GM18867 (cell line): Measurements from ENCODE around the gene FAM171A1.
"Not testable (repeated sequence)": the region's sequence is repeated elsewhere in the genome, so short reads cannot be mapped to it uniquely, and the experiment has no call there.

ENCODE experiments used
- ATAC-seq: cut with Tn5 transposase; IDR thresholded peaks from one replicate; pipeline ENCODE4 v1.9.1; 2021; ENCODE audit warnings: mild to moderate bottlenecking, moderate library complexity; ENCODE audit not compliant: unreplicated experiment

FAM171A1 gene

GRCh38 chr10:15320522-15321203, 50.4 kb downstream of the FAM171A1 start:
- no peak for ATAC-seq

- no peak for ATAC-seq
These were observed 51.0 kb downstream of the FAM171A1 start for GRCh38 chr10:15320118-15320517.

- no peak for ATAC-seq
These were observed 54.1 kb downstream of the FAM171A1 start for GRCh38 chr10:15316871-15317464.

GRCh38 chr10:15316145-15316544, 54.9 kb downstream of the FAM171A1 start:
- no peak for ATAC-seq

- no peak for ATAC-seq
These were observed 55.8 kb downstream of the FAM171A1 start for GRCh38 chr10:15315286-15315685.

DNA sequence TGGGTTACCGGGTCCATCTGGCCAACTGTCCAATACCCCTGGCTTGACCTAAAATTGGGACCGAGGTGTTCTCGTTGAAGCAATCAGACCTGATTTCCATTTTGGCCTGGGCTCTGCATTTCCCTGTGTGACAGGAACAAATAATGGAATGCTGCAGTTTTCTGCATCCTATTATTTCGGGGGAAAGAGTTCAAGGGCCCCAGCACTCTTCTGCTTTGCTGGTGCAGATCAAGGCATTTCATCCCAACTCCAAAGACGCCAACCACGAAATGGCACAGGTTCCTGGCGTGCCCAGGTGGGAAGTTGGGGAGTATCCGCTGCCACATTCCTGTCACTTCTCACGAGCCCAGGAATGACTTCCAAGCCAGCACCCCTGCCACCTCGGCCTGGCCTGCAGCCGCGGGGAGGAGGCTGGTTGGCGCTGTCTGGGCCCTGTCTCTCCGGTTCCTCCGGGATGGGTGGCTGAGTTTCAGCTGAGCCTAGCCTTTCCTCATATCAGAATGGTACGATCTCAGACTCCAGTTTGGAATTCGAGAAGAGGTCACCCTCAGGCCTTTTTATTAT, 56.5 kb downstream of the FAM171A1 start:
- ATAC-seq = no peak

DNA sequence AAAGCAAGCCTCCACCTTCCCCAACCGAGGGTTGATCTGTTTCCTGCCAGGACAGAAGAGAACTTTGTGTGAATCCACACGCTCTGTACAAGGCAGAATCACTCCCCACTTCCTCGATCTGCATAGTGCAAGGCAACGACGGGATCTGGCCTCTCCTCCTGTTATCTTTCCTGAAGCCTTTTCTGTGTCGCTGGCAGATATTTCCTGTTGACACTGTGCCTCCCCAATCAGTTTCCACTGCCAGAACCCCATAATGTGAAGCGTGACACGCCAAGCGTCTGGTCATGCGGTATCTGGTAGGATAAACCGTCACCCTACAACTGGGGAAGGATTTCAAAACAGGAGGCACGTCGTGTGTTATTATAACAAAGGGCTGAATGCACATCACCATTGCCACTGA, 57.2 kb downstream of the FAM171A1 start:
- no peak for ATAC-seq

DNA sequence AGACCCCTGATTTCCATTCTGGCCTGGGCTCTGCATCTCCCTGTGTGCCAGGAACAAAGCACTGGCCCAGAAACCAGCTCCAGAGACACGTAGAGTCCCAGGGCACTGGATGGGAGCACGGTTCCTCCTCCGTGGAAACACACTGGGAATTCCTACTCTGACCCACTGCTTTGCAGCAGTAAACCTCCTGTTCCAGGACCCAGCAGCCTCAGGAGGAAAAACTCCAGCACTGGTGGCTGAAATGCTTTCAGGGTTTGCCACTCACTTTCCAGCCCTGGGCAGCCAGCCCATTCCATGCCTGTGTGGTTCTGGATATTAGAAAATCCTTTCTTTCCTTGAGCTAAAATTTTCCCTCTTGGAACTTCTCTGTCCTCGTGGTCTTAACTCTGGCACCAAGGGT, 58.0 kb downstream of the FAM171A1 start:
- no peak for ATAC-seq

DNA sequence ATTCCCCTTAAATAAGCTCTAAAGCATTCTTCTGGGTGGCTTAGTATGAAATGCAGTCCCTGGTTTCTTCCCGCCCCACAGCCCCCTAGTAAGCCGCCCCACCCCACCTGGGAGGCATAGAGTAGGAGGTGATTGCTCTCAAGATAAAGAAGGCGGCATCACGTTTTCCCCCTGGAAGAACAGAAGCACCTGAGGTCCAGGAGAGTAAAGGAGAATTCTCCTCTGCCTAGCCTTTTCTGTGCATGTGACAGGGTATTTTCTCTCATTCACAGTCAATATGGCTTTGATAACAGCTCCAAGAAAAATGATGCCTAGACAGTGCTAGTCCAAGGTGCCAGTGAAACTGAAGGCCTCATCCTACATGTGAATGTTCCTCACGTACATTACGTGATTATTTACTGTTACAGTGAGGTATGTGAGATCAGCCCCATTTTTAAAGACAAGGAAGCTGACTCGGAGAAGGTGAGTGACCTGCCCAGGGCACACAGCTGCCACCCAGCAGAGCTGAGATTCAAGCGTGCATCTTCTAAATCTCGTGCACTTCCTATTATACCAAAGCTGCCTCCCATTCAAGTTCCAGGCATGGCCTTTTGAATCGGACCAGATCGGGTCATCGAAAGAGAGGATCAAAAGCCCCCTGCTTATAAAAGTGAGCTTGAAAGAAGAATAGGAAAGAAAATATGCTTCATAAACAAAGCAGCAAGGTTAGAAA, 59.4 kb downstream of the FAM171A1 start:
- no peak for ATAC-seq

GRCh38 chr10:15310776-15311568, 60.1 kb downstream of the FAM171A1 start:
- no peak for ATAC-seq

GRCh38 chr10:15309221-15309620, 61.9 kb downstream of the FAM171A1 start:
- ATAC-seq = no peak

GRCh38 chr10:15306735-15307280, 64.3 kb downstream of the FAM171A1 start:
- no peak for ATAC-seq

DNA sequence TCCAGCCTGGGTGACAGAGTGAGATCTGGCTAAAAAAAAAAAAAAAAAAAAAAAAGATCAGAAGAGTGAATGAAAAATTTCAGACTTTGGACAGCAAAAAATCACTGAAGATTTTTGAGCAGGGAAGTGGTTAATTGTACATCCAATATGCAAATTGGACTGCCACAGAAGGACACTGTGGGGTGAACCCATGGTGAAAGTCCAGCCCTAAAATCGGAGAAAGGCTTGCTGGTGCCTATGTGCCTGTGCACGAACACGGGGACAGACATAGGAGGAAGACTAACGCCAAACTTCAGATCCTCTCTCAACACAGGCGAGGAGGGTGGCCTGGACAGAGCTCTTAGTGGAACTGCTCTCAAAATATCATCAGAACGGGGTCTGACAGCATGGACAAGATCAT, 65.5 kb downstream of the FAM171A1 start:
- ATAC-seq = no peak

DNA sequence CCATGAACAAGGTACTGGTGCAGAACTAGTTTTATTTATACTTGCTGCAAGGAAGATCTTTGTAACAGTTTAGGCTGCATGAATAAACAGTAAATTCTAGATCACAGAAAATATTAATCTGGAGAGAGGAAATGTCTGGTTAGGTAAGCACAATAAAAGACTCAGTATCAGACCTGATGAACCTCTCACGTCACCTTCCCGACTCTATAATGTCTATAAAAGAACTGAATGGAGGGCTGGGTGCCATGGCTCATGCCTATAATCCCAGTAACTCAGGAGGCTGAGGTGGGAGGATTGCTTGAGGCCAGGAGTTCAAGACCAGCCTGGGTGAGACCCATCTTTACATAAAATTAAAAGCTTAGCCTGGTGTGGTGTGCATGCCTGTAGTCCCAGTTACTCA, 65.9 kb downstream of the FAM171A1 start:
- no peak for ATAC-seq

GRCh38 chr10:15302188-15302956, 68.7 kb downstream of the FAM171A1 start:
- ATAC-seq = not testable (repeated sequence)

DNA sequence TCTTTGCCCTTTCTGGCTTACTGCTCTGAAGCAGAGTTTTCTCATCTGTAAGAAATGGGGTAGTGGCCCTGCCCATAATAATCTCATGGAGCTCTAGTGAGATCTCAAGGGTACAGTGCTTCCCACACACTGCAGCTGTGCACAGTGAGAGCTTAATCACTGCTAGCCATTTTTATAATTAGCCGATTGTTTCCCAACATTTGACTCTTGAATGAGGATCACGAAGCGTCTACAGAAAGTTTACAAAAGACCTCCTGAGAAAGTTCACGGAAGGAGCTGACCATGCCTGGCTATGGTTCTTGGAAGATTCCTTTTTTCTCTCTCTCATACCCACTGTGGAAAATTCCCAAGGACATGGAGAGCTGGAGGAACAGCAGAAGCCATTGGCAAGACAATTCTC, 70.4 kb downstream of the FAM171A1 start:
- no peak for ATAC-seq

DNA sequence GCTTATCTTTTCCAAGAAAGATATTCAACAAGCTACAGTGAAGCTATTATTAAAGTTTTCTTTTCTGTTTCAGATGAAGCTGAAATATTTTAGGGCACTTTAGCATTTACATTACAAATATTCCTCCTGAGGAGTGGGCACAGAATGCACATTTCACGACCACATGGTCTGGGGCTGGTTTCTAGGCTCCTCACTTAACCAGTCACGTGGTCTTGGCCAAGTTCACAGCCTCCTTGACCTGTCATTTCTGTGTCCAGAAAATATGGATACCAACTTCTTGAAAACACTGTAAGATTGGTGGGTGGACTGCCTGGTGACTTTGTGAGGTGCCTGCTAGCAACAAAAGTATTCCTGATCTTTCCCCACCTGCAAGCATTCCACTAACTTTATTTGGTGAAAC, 70.9 kb downstream of the FAM171A1 start:
- no peak for ATAC-seq

- ATAC-seq = no peak
These were observed 74.4 kb downstream of the FAM171A1 start for GRCh38 chr10:15296701-15297100.

DNA sequence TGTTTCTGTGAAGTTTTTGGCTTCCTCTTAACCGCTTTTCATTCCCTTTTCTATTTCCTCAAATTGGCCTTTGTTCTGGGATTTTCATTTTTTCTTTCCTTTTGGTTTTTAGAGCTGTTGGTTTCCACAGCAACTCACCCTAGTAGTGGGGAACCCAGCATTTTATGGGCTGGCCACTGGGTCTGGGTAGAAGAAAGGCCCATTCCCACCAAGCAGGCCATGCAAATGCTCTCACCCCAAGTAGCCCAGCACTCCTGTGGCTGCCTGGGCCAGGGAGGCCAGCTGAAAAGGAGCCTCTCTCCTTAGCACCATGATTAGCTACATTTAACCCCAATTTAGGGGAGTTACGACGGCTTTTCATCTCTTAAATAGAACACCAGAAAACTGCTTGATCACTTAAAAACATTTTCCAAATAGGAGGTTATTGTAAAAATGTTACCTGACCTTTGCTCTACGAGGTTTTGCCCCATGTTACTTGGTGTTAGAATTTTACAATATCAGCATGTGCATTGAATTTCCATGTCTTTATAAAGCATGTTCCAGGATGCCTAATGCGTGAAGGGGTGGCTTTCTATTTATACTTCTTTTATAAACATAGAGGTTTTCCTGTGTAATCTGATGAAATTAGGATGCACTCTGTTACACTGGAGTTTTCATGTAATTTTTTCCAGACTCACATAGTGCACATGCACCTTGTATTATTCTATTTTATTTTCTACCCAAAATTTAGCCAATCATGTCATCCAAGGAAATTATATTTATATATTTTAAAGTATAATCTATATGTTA, 75.4 kb downstream of the FAM171A1 start:
- no peak for ATAC-seq
